ENCODE data around the gene MROH8.

Gene MROH8

GRCh38 chr20:37200376-37200775 is 21.0 kb upstream of the MROH8 start:
- H3K36me3 ChIP-seq (ENCODE audit: control insufficient read depth in 2 of 2, insufficient read depth in 2 of 2, low read length in 2 of 2) = peaks cover 35 to 36% of the 10 kb centered on the region in 2 donors

DNA sequence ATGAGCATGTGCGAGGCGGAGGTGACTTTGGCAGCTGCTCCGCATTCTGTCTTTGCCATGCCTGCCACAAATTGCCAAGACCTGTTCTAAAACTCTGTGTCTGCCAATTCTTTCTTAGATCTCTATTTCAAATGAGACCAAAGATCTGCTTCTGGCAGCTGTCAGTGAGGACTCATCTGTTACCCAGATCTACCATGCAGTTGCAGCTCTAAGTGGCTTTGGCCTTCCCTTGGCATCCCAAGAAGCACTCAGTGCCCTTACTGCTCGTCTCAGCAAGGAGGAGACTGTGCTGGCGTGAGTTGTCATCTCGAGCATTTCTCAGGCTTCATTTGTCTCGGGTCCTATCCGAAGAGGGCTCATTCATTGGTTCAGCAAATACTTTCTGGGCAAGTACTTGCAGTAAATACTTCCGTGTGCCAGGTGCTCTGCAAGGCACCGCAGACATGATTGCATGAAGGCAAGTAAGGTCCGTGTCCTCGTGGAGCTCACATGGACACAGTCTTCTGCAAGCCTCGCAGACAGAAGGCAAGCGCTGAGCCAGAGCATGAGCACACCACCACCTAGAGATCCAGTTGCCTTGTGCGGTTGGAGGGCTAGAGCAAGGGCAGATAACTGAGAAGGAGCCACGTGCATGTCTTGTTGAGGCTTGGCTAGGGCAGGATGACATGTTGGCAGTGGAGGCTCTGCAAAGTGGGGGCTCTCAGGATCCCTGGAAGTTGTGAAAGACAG is 19.7 kb upstream of the MROH8 start:
- no peak overlapping the region for H3K4me3 ChIP-seq (ENCODE audit: low read length in 2 of 2)
- peaks cover 23 to 25% of the 10 kb centered on the region in 2 donors for H3K36me3 ChIP-seq (ENCODE audit: control insufficient read depth in 2 of 2, insufficient read depth in 2 of 2, low read length in 2 of 2)
- peaks cover 14% of the 10 kb centered on the region for H3K4me1 ChIP-seq (ENCODE audit: control insufficient read depth, insufficient read depth, low read length)
- no peaks in the 10 kb centered on the region for H3K9me3 ChIP-seq (ENCODE audit: control insufficient read depth in 2 of 2, low read length in 2 of 2)
- no peak overlapping the region for H3K27ac ChIP-seq (ENCODE audit: low read length)
- H3K27me3 ChIP-seq (ENCODE audit: control insufficient read depth in 1 of 2, insufficient read depth in 2 of 2, low read length in 2 of 2) = no peaks in the 10 kb centered on the region
- H3K9ac ChIP-seq (ENCODE audit: low read length in 2 of 2) = peak overlapping the region in 1 of 2 donors; percentile 36

More at GRCh38 chr20:37200376-37200775, 21.0 kb upstream of the MROH8 start:
- no peak overlapping the region for H3K4me3 ChIP-seq (ENCODE audit: low read length in 2 of 2)
- H3K4me1 ChIP-seq (ENCODE audit: control insufficient read depth, insufficient read depth, low read length) = peaks cover 7% of the 10 kb centered on the region
- H3K27me3 ChIP-seq (ENCODE audit: control insufficient read depth in 1 of 2, insufficient read depth in 2 of 2, low read length in 2 of 2) = no peaks in the 10 kb centered on the region
- no peak overlapping the region for H3K9ac ChIP-seq (ENCODE audit: low read length in 2 of 2)
- H3K27ac ChIP-seq (ENCODE audit: low read length) = no peak overlapping the region
- H3K9me3 ChIP-seq (ENCODE audit: control insufficient read depth in 2 of 2, low read length in 2 of 2) = no peaks in the 10 kb centered on the region

GRCh38 chr20:37194621-37195417 is 15.5 kb upstream of the MROH8 start:
- Histone ChIP-seq H3K9ac (ENCODE audit: low read length in 2 of 2) (no peak overlapping the region), H3K27ac (ENCODE audit: low read length) (no peak overlapping the region), H3K4me3 (ENCODE audit: low read length in 2 of 2) (no peak overlapping the region), H3K9me3 (ENCODE audit: control insufficient read depth in 2 of 2, low read length in 2 of 2) (no peaks in the 10 kb centered on the region), H3K27me3 (ENCODE audit: control insufficient read depth in 1 of 2, insufficient read depth in 2 of 2, low read length in 2 of 2) (no peaks in the 10 kb centered on the region), H3K4me1 (ENCODE audit: control insufficient read depth, insufficient read depth, low read length) (peaks cover 22% of the 10 kb centered on the region), H3K36me3 (ENCODE audit: control insufficient read depth in 2 of 2, insufficient read depth in 2 of 2, low read length in 2 of 2) (peaks cover 12 to 15% of the 10 kb centered on the region in 2 donors)

DNA sequence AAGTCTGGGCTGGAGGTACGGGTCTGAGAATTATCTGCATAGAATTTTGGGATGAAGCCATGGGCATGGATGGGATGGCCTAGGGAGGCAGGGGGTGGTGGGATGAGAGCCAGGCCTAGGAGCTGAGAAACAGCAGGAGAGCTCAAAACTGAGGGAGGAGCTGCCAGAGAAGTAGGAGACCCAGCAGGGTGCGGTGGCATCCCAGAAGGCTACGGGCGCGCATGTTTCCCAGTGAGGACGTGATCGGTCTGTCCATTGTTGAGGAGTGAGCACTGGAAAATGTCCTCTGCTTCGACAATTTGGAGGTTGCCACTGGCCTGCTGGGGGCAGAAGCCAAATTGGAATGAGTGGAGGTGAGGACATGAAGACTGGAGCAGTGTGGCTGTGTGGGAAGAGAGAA is 14.5 kb upstream of the MROH8 start:
- H3K36me3 ChIP-seq (ENCODE audit: control insufficient read depth in 2 of 2, insufficient read depth in 2 of 2, low read length in 2 of 2) = peaks cover 3 to 8% of the 10 kb centered on the region in 2 donors
- peaks cover 21% of the 10 kb centered on the region for H3K4me1 ChIP-seq (ENCODE audit: control insufficient read depth, insufficient read depth, low read length)
- H3K9ac ChIP-seq (ENCODE audit: low read length in 2 of 2) = no peak overlapping the region
- H3K9me3 ChIP-seq (ENCODE audit: control insufficient read depth in 2 of 2, low read length in 2 of 2) = no peaks in the 10 kb centered on the region
- H3K4me3 ChIP-seq (ENCODE audit: low read length in 2 of 2) = no peak overlapping the region
- no peaks in the 10 kb centered on the region for H3K27me3 ChIP-seq (ENCODE audit: control insufficient read depth in 1 of 2, insufficient read depth in 2 of 2, low read length in 2 of 2)
- no peak overlapping the region for H3K27ac ChIP-seq (ENCODE audit: low read length)

- H3K27me3 ChIP-seq (ENCODE audit: control insufficient read depth in 1 of 2, insufficient read depth in 2 of 2, low read length in 2 of 2) = no peaks in the 10 kb centered on the region
- H3K4me3 ChIP-seq (ENCODE audit: low read length in 2 of 2) = no peak overlapping the region
- H3K4me1 ChIP-seq (ENCODE audit: control insufficient read depth, insufficient read depth, low read length) = peaks cover 20% of the 10 kb centered on the region
- peaks cover 2 to 6% of the 10 kb centered on the region in 2 donors for H3K36me3 ChIP-seq (ENCODE audit: control insufficient read depth in 2 of 2, insufficient read depth in 2 of 2, low read length in 2 of 2)
- no peak overlapping the region for H3K9ac ChIP-seq (ENCODE audit: low read length in 2 of 2)
- H3K27ac ChIP-seq (ENCODE audit: low read length) = no peak overlapping the region
- no peaks in the 10 kb centered on the region for H3K9me3 ChIP-seq (ENCODE audit: control insufficient read depth in 2 of 2, low read length in 2 of 2)
Observed at GRCh38 chr20:37193226-37193625, 13.9 kb upstream of the MROH8 start.

GRCh38 chr20:37192137-37192854 is 12.9 kb upstream of the MROH8 start:
- Histone ChIP-seq H3K36me3 (ENCODE audit: control insufficient read depth in 2 of 2, insufficient read depth in 2 of 2, low read length in 2 of 2) (peaks cover 2 to 3% of the 10 kb centered on the region in 2 donors), H3K27ac (ENCODE audit: low read length) (no peak overlapping the region), H3K9ac (ENCODE audit: low read length in 2 of 2) (peak overlapping the region in 1 of 2 donors; percentile 13), H3K4me1 (ENCODE audit: control insufficient read depth, insufficient read depth, low read length) (peaks cover 20% of the 10 kb centered on the region), H3K27me3 (ENCODE audit: control insufficient read depth in 1 of 2, insufficient read depth in 2 of 2, low read length in 2 of 2) (no peaks in the 10 kb centered on the region), H3K4me3 (ENCODE audit: low read length in 2 of 2) (no peak overlapping the region), H3K9me3 (ENCODE audit: control insufficient read depth in 2 of 2, low read length in 2 of 2) (no peaks in the 10 kb centered on the region)

GRCh38 chr20:37190354-37191112 is 11.2 kb upstream of the MROH8 start:
- Histone ChIP-seq H3K27ac (ENCODE audit: low read length) (no peak overlapping the region), H3K27me3 (ENCODE audit: control insufficient read depth in 1 of 2, insufficient read depth in 2 of 2, low read length in 2 of 2) (no peaks in the 10 kb centered on the region), H3K4me1 (ENCODE audit: control insufficient read depth, insufficient read depth, low read length) (peaks cover 20% of the 10 kb centered on the region), H3K4me3 (ENCODE audit: low read length in 2 of 2) (no peak overlapping the region), H3K36me3 (ENCODE audit: control insufficient read depth in 2 of 2, insufficient read depth in 2 of 2, low read length in 2 of 2) (peaks cover 7 to 10% of the 10 kb centered on the region in 2 donors), H3K9me3 (ENCODE audit: control insufficient read depth in 2 of 2, low read length in 2 of 2) (no peaks in the 10 kb centered on the region), H3K9ac (ENCODE audit: low read length in 2 of 2) (no peak overlapping the region)

DNA sequence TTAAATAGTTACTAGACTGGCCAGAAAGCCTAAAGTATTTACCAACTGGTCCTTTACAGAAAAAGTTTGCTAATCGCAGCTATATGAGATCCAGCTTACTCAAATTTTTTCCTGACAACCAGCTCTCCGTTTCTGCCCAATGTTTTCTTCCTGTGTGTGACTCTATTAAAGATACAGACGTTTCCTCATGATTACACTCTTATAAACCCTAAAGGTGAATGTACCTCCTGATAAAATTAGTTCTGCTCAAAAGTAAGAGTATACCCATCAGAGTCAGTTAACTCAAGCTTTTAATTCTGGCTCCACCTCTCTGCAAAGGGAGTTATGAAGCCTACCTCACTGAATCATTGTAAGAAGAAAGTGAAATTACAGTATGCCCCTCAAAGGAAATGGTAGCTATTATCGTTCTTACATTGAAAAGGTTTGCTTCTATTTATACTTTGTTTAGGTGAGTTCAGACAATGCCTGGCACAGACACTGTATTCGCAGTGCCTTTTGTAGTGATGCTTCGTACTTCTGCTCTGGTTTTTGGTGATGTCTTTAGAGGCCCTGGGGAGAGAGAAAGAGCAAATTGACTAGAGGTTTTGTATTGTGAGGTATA is 10.2 kb upstream of the MROH8 start:
- no peak overlapping the region for H3K9ac ChIP-seq (ENCODE audit: low read length in 2 of 2)
- H3K9me3 ChIP-seq (ENCODE audit: control insufficient read depth in 2 of 2, low read length in 2 of 2) = no peaks in the 10 kb centered on the region
- H3K27me3 ChIP-seq (ENCODE audit: control insufficient read depth in 1 of 2, insufficient read depth in 2 of 2, low read length in 2 of 2) = no peaks in the 10 kb centered on the region
- H3K36me3 ChIP-seq (ENCODE audit: control insufficient read depth in 2 of 2, insufficient read depth in 2 of 2, low read length in 2 of 2) = peaks cover 10% of the 10 kb centered on the region in 2 donors
- no peak overlapping the region for H3K27ac ChIP-seq (ENCODE audit: low read length)
- H3K4me1 ChIP-seq (ENCODE audit: control insufficient read depth, insufficient read depth, low read length) = peaks cover 15% of the 10 kb centered on the region
- H3K4me3 ChIP-seq (ENCODE audit: low read length in 2 of 2) = no peak overlapping the region

- H3K27ac ChIP-seq (ENCODE audit: low read length) = no peak overlapping the region
- H3K9me3 ChIP-seq (ENCODE audit: control insufficient read depth in 2 of 2, low read length in 2 of 2) = no peaks in the 10 kb centered on the region
Observed at GRCh38 chr20:37188787-37189186, 9.4 kb upstream of the MROH8 start.

GRCh38 chr20:37185686-37186085 is 6.3 kb upstream of the MROH8 start:
- Histone ChIP-seq H3K36me3 (ENCODE audit: control insufficient read depth in 2 of 2, insufficient read depth in 2 of 2, low read length in 2 of 2) (peaks cover 10 to 13% of the 10 kb centered on the region in 2 donors), H3K9me3 (ENCODE audit: control insufficient read depth in 2 of 2, low read length in 2 of 2) (no peaks in the 10 kb centered on the region), H3K4me3 (ENCODE audit: low read length in 2 of 2) (no peak overlapping the region), H3K27ac (ENCODE audit: low read length) (no peak overlapping the region), H3K4me1 (ENCODE audit: control insufficient read depth, insufficient read depth, low read length) (peaks cover 5% of the 10 kb centered on the region), H3K9ac (ENCODE audit: low read length in 2 of 2) (no peak overlapping the region), H3K27me3 (ENCODE audit: control insufficient read depth in 1 of 2, insufficient read depth in 2 of 2, low read length in 2 of 2) (no peaks in the 10 kb centered on the region)

More at GRCh38 chr20:37188787-37189186, 9.4 kb upstream of the MROH8 start:
- Histone ChIP-seq H3K27me3 (ENCODE audit: control insufficient read depth in 1 of 2, insufficient read depth in 2 of 2, low read length in 2 of 2) (no peaks in the 10 kb centered on the region), H3K36me3 (ENCODE audit: control insufficient read depth in 2 of 2, insufficient read depth in 2 of 2, low read length in 2 of 2) (peaks cover 10 to 13% of the 10 kb centered on the region in 2 donors), H3K4me3 (ENCODE audit: low read length in 2 of 2) (no peak overlapping the region), H3K4me1 (ENCODE audit: control insufficient read depth, insufficient read depth, low read length) (peaks cover 14% of the 10 kb centered on the region), H3K9ac (ENCODE audit: low read length in 2 of 2) (no peak overlapping the region)

Data from stomach smooth muscle (tissue), 2 donors.